Gastroesophageal sphincter (tissue), 4 donors: ENCODE measurements around the gene ZFHX3. TPM values are rescaled to one million over a fixed set of nuclear protein-coding genes. Genes with fewer than 3 reads are reported as not detected.

Experiments
- ATAC-seq: fragments of 150-250 bp; one replicate; pipeline ENCODE4 v1.9.1; 2016; ENCODE audit warnings: mild to moderate bottlenecking, moderate library complexity
- H3K27ac ChIP-seq, 4 donors: fragments of 200-600 bp; sonication (generic) in 3 of 4; 1 replicate in 3 of 4; 2 replicates in 1 of 4; pipeline ENCODE4 v1.5.1; 2016 to 2019
- H3K27me3 ChIP-seq: fragments of 200-600 bp; sonication (generic); one replicate; pipeline ENCODE4 v1.5.1; 2019
- H3K36me3 ChIP-seq, 2 donors: fragments of 200-600 bp; sonication (generic); one replicate each; pipeline ENCODE4 v1.5.1; 2019; ENCODE audit warnings: control low read depth in 1 of 2
- H3K4me1 ChIP-seq, 3 donors: fragments of 200-600 bp; sonication (generic); 1 replicate in 2 of 3; 2 replicates in 1 of 3; pipeline ENCODE4 v1.5.1; 2016 to 2019; ENCODE audit warnings: control low read depth in 2 of 3
- H3K4me3 ChIP-seq, 2 donors: fragments of 200-600 bp; sonication (generic); one replicate each; pipeline ENCODE4 v1.5.1; 2019; ENCODE audit warnings: mild to moderate bottlenecking in 1 of 2, moderate library complexity in 1 of 2
- H3K9me3 ChIP-seq, 3 donors: fragments of 200-600 bp; sonication (generic); one replicate each; pipeline ENCODE4 v1.5.1; 2017 to 2019; ENCODE audit warnings: control low read depth in 2 of 3
- CTCF ChIP-seq, 4 experiments: fragments of 200-600 bp in 2 of 4; fragments of 450-650 bp in 2 of 4; sonication (generic) in 1 of 4; IDR thresholded peaks; one replicate each; pipeline ENCODE4 v1.5.1; 2017 to 2019; ENCODE audit warnings: antibody characterized with exemption in 4 of 4, mild to moderate bottlenecking in 2 of 4, moderate library complexity in 2 of 4
- EP300 ChIP-seq: sonication (generic); formaldehyde crosslinking; IDR thresholded peaks from one replicate; pipeline ENCODE4 v1.6.1; 2017; ENCODE audit warnings: antibody characterized with exemption, mild to moderate bottlenecking
- POLR2A ChIP-seq, 2 donors: fragments of 450-650 bp; IDR thresholded peaks; one replicate each; pipeline ENCODE4 v1.6.1; 2017; ENCODE audit warnings: antibody characterized with exemption in 2 of 2, mild to moderate bottlenecking in 2 of 2, moderate library complexity in 1 of 2
- POLR2AphosphoS5 ChIP-seq: sonication (generic); formaldehyde crosslinking; IDR thresholded peaks from one replicate; pipeline ENCODE4 v1.6.1; 2017; ENCODE audit warnings: antibody characterized with exemption
- WGBS, 2 donors: methylation state at CpG; one replicate each; pipeline ENCODE4 v1.1.5; 2018; ENCODE audit warnings: low coverage in 1 of 2; 5-methylcytosine and 5-hydroxymethylcytosine counted together
- total RNA-seq, 4 donors: library from RNA; depleted of rRNA; stranded (reverse); fragments of >200 nt; gene quantifications; one replicate each; pipeline ENCODE4 v1.1.0, GENCODE V29; 2016

ZFHX3 gene
- total RNA-seq, 4 donors from 2014 or later, result 24.0 to 47.1 (median 29.5) TPM

- H3K27me3 ChIP-seq, result no peaks in the 10 kb centered on the region
- 66 to 75% methylated on average over 17 to 20 of the region's 22 CpGs for WGBS, 2 donors
- no peak overlapping the region for H3K4me3 ChIP-seq
- peak; percentile 19 for ATAC-seq
- H3K9me3 ChIP-seq, result no peaks in the 10 kb centered on the region
- peaks cover 0 to 55% (median 16%) of the 10 kb centered on the region in 3 donors for H3K4me1 ChIP-seq
- H3K27ac ChIP-seq, result peak overlapping the region in 3 of 4 donors; percentile 67 to 83 (median 78)
- no peaks in the 10 kb centered on the region for H3K36me3 ChIP-seq
- TF ChIP-seq CTCF (IDR thresholded peaks at IDR 0.05) (no peak), EP300 (no peak), POLR2AphosphoS5 (no peak), POLR2A (IDR thresholded peaks at IDR 0.05) (no peak)
Measured at GRCh38 chr16:72937916-72938794, 109.8 kb downstream of the ZFHX3 start.

- no peaks in the 10 kb centered on the region for H3K9me3 ChIP-seq
- peaks cover 0 to 62% (median 16%) of the 10 kb centered on the region in 3 donors for H3K4me1 ChIP-seq
- peak overlapping the region in 1 of 4 donors; percentile 78 for H3K27ac ChIP-seq
- no peaks in the 10 kb centered on the region for H3K27me3 ChIP-seq
- TF ChIP-seq POLR2AphosphoS5 (no peak), POLR2A (IDR thresholded peaks at IDR 0.05) (no peak), CTCF (IDR thresholded peaks at IDR 0.05) (no peak), EP300 (no peak)
- no peak overlapping the region for H3K4me3 ChIP-seq
- 91 to 92% methylated on average over 5 of the region's 9 CpGs for WGBS, 2 donors
- ATAC-seq, result no peak
- H3K36me3 ChIP-seq, result no peaks in the 10 kb centered on the region
Measured at GRCh38 chr16:72937360-72937759, 110.6 kb downstream of the ZFHX3 start.

GRCh38 chr16:72936408-72936807 lies 111.5 kb downstream of the ZFHX3 start:
- WGBS, 2 donors, result 79 to 94% methylated on average over 2 of the region's 2 CpGs
- Histone ChIP-seq H3K27ac (no peak overlapping the region), H3K4me3 (no peak overlapping the region), H3K27me3 (no peaks in the 10 kb centered on the region), H3K36me3 (no peaks in the 10 kb centered on the region), H3K4me1 (peaks cover 0 to 71% (median 24%) of the 10 kb centered on the region in 3 donors), H3K9me3 (no peaks in the 10 kb centered on the region)
- ATAC-seq, result no peak
- TF ChIP-seq POLR2AphosphoS5, result no peak
- TF ChIP-seq POLR2A (IDR thresholded peaks at IDR 0.05), result no peak
- no peak for TF ChIP-seq CTCF (IDR thresholded peaks at IDR 0.05)
- no peak for TF ChIP-seq EP300

- Histone ChIP-seq H3K27ac (peak overlapping the region in 1 of 4 donors; percentile 18), H3K4me3 (no peak overlapping the region)
- ATAC-seq, result no peak
Measured at GRCh38 chr16:72935896-72936295, 112.0 kb downstream of the ZFHX3 start.

More at GRCh38 chr16:72935896-72936295, 112.0 kb downstream of the ZFHX3 start:
- WGBS, 2 donors, result 43 to 60% methylated on average over 1 to 6 of the region's 6 CpGs
- no peaks in the 10 kb centered on the region for H3K27me3 ChIP-seq
- H3K4me1 ChIP-seq, result peaks cover 0 to 76% (median 24%) of the 10 kb centered on the region in 3 donors
- H3K36me3 ChIP-seq, result no peaks in the 10 kb centered on the region
- TF ChIP-seq CTCF (IDR thresholded peaks at IDR 0.05), result no peak
- TF ChIP-seq EP300, result no peak
- no peak for TF ChIP-seq POLR2AphosphoS5
- TF ChIP-seq POLR2A (IDR thresholded peaks at IDR 0.05), result no peak
- no peaks in the 10 kb centered on the region for H3K9me3 ChIP-seq
